Activated T-helper 2 cell treated with anti-CD3 and anti-CD28 coated beads, Interferon-gamma antibody, Interleukin-2, Interleukin-4, amounts not matched to agents 10 μg/mL and 5 μg/mL and 100 μg/mL, durations not matched to agents 14 hours and 24 hours and 36 hours (primary cell): Measurements from ENCODE around the gene CTCFL. TPM values are rescaled to one million over a fixed set of nuclear protein-coding genes. Genes with fewer than 3 reads are reported as not detected.
"Not testable (repeated sequence)": the region's sequence is repeated elsewhere in the genome, so short reads cannot be mapped to it uniquely, and the experiment has no call there.

Experiments
- DNase-seq: peaks from one replicate; pipeline ENCODE4 v3.0.0; 2021; ENCODE audit warnings: low spot score
- H3K27ac Mint-ChIP-seq: one replicate; pipeline ENCODE4 v1.8.0; 2021; ENCODE audit warnings: mixed read lengths
- H3K27me3 Mint-ChIP-seq: one replicate; pipeline ENCODE4 v1.8.0; 2021; ENCODE audit warnings: low read depth, mixed read lengths
- H3K36me3 Mint-ChIP-seq: one replicate; pipeline ENCODE4 v1.8.0; 2021; ENCODE audit warnings: low read depth, mixed read lengths
- H3K4me1 Mint-ChIP-seq: one replicate; pipeline ENCODE4 v1.8.0; 2021; ENCODE audit warnings: low read depth, mixed read lengths
- H3K4me3 Mint-ChIP-seq: one replicate; pipeline ENCODE4 v1.8.0; 2021; ENCODE audit warnings: low read depth, mild to moderate bottlenecking, moderate library complexity, mixed read lengths
- H3K9me3 Mint-ChIP-seq: one replicate; pipeline ENCODE4 v1.8.0; 2021; ENCODE audit warnings: mixed read lengths
- intact Hi-C: fragments of 100-400 bp; cut with micrococcal nuclease; formaldehyde crosslinking; loops from one replicate; pipeline ENCODE4 v1.15.1; 2023
- total RNA-seq: library from RNA; stranded (reverse); gene quantifications from 2 replicates; pipeline ENCODE4 v1.2.3, GENCODE V29; 2022

Gene CTCFL
- total RNA-seq, 1 donor from 2014 or later: not detected

- intact Hi-C loops: no loop called here
- no peaks in the 10 kb centered on the region for H3K9me3 Mint-ChIP-seq
- H3K4me1 Mint-ChIP-seq: peaks cover 9% of the 10 kb centered on the region
- H3K36me3 Mint-ChIP-seq: no peaks in the 10 kb centered on the region
- H3K4me3 Mint-ChIP-seq: no peak overlapping the region
- H3K27ac Mint-ChIP-seq: no peak overlapping the region
- DNase-seq: no peak
- peaks cover 3% of the 10 kb centered on the region for H3K27me3 Mint-ChIP-seq
Observed at GRCh38 chr20:57525328-57526086, 567 bp upstream of the CTCFL start.

DNA sequence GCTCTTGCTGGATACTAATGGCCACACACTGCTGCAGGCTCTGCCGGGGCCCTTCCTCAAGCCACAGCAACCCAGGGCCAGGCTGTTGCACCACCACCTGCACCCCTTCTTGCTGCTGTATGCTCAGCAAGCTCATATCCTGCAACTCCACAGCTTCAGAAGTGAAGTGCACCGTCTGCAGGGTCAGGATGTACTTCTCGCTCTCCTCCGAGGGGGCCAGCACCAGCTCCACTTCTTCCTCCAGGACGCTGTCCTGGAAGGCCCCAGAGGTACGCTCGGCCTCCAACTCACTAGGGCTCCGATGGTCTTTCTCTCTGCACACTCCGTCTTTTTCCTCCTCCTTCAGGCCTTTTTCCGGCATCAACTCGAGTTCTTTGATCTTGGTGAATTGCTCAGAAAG lies 1.2 kb downstream of the CTCFL start:
- H3K9me3 Mint-ChIP-seq: no peaks in the 10 kb centered on the region
- no peak for DNase-seq
- H3K27ac Mint-ChIP-seq: no peak overlapping the region
- H3K36me3 Mint-ChIP-seq: no peaks in the 10 kb centered on the region
- intact Hi-C loops: no loop called here
- H3K4me3 Mint-ChIP-seq: no peak overlapping the region
- H3K27me3 Mint-ChIP-seq: no peaks in the 10 kb centered on the region
- peaks cover 9% of the 10 kb centered on the region for H3K4me1 Mint-ChIP-seq

GRCh38 chr20:57522380-57523140 lies 2.4 kb downstream of the CTCFL start:
- no peak for DNase-seq
- Mint-ChIP-seq H3K27ac (no peak overlapping the region), H3K4me1 (peaks cover 9% of the 10 kb centered on the region), H3K9me3 (no peaks in the 10 kb centered on the region), H3K4me3 (no peak overlapping the region), H3K27me3 (no peaks in the 10 kb centered on the region), H3K36me3 (no peaks in the 10 kb centered on the region)
- intact Hi-C loops: no loop called here

- Mint-ChIP-seq H3K4me3 (no peak overlapping the region), H3K36me3 (no peaks in the 10 kb centered on the region), H3K4me1 (peaks cover 5% of the 10 kb centered on the region), H3K27ac (no peak overlapping the region), H3K9me3 (no peaks in the 10 kb centered on the region), H3K27me3 (peaks cover 3% of the 10 kb centered on the region)
- intact Hi-C loops: no loop called here
- no peak for DNase-seq
Observed at GRCh38 chr20:57517904-57518303, 7.0 kb downstream of the CTCFL start.

- Mint-ChIP-seq H3K27me3 (peaks cover 9% of the 10 kb centered on the region), H3K4me1 (no peaks in the 10 kb centered on the region), H3K27ac (no peak overlapping the region), H3K36me3 (no peaks in the 10 kb centered on the region), H3K9me3 (no peaks in the 10 kb centered on the region), H3K4me3 (no peak overlapping the region)
- no peak for DNase-seq
- intact Hi-C loops: loop anchor here (1.0 kb wide), 1 partner anchor 81 kb away; no protein-coding TSS in a partner anchor
Observed at GRCh38 chr20:57514273-57514751, 10.6 kb downstream of the CTCFL start.

DNA sequence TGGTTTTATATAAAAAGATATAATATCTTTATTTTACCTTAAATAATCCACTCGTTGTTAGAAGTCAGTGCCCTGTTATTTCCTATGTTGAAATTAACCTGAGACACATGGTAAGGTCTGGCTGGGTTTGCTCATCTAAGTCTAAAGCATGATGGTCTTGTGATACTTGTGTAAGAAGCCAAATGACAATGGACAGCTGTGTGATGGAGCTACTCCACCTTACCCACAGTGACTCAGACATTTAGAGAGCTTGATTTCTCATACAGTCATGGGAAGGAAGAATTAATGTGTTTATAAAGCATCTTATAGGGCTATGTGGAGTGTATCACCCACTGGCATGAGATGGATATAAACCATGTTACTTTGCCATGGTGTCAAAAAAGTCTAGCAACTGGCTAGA lies 11.7 kb downstream of the CTCFL start:
- no peak for DNase-seq
- intact Hi-C loops: no loop called here
- Mint-ChIP-seq H3K9me3 (no peaks in the 10 kb centered on the region), H3K4me1 (no peaks in the 10 kb centered on the region), H3K36me3 (no peaks in the 10 kb centered on the region), H3K27ac (no peak overlapping the region), H3K4me3 (no peak overlapping the region), H3K27me3 (peaks cover 9% of the 10 kb centered on the region)

DNA sequence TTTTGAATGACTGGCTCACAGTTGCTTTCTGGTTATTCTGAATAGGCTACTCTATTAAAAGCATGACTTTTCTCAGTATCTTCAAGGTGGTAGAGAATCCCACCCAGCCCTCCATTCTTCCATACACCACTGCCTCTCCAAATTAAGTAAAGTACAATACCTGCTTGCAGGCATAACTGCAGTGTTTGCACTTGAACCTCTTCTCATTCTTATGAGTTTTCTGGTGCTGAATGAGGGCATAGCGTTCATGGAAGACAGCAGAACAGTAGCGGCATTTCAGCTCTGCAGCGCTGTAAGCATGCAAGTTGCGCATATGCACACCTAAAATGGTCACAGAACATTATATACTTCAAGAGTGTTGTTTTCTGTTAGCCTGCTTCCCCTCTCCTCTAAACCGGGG lies 12.5 kb downstream of the CTCFL start:
- no peaks in the 10 kb centered on the region for H3K36me3 Mint-ChIP-seq
- no peak for DNase-seq
- no peak overlapping the region for H3K27ac Mint-ChIP-seq
- intact Hi-C loops: no loop called here
- H3K9me3 Mint-ChIP-seq: no peaks in the 10 kb centered on the region
- no peaks in the 10 kb centered on the region for H3K4me1 Mint-ChIP-seq
- H3K4me3 Mint-ChIP-seq: no peak overlapping the region
- H3K27me3 Mint-ChIP-seq: peaks cover 11% of the 10 kb centered on the region

DNA sequence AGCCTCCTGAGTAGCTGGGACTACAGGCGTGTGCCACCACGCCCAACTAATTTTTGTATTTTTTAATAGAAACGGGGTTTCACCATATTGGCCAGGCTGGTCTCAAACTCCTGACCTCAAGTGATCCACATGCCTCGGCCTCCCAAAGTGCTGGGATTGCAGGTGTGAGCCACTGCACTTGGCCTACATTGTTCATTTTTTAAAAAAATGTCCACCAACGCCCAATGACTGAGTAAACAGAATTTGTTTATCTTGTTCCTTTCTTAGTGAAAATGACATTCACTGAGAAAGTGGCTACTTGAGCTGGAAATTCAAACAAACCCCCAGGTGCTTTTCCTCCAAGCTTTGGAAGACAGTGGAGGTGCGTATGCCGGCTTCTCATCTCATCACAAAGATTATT lies 13.2 kb downstream of the CTCFL start:
- intact Hi-C loops, DNase-seq, H3K4me1 Mint-ChIP-seq, H3K27ac Mint-ChIP-seq, H3K9me3 Mint-ChIP-seq, H3K36me3 Mint-ChIP-seq, H3K4me3 Mint-ChIP-seq: not testable (repeated sequence)
- H3K27me3 Mint-ChIP-seq: peaks cover 11% of the 10 kb centered on the region

GRCh38 chr20:57509665-57510237 lies 15.2 kb downstream of the CTCFL start:
- no peak overlapping the region for H3K27ac Mint-ChIP-seq
- H3K4me1 Mint-ChIP-seq: no peaks in the 10 kb centered on the region
- intact Hi-C loops: no loop called here
- H3K9me3 Mint-ChIP-seq: no peaks in the 10 kb centered on the region
- no peaks in the 10 kb centered on the region for H3K36me3 Mint-ChIP-seq
- H3K27me3 Mint-ChIP-seq: peaks cover 23% of the 10 kb centered on the region
- DNase-seq: no peak
- H3K4me3 Mint-ChIP-seq: no peak overlapping the region

GRCh38 chr20:57508831-57509230 lies 16.1 kb downstream of the CTCFL start:
- Mint-ChIP-seq H3K27ac (no peak overlapping the region), H3K4me1 (no peaks in the 10 kb centered on the region), H3K9me3 (no peaks in the 10 kb centered on the region), H3K36me3 (no peaks in the 10 kb centered on the region), H3K4me3 (no peak overlapping the region), H3K27me3 (peaks cover 25% of the 10 kb centered on the region)
- intact Hi-C loops: no loop called here
- no peak for DNase-seq

DNA sequence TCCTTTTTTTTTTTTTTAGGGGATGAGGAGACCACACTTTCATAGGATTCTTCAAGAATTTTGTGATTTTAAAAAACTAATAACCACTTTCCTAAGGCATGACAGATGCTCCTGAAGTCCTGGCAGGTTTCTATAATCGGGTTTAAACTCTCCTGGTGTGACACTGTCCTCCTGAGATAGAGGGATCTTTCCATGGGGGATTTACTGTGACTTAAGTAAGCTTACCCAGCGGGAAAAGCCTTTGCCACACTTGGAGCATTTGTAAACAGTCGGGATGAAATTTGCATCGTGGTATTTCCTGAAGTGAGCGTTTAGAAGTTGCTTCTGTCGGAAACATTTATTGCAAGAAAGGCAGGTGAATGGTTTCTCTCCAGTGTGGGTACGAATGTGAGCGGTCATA lies 16.6 kb downstream of the CTCFL start:
- Mint-ChIP-seq H3K9me3 (no peaks in the 10 kb centered on the region), H3K4me1 (no peaks in the 10 kb centered on the region), H3K27me3 (peaks cover 30% of the 10 kb centered on the region), H3K36me3 (no peaks in the 10 kb centered on the region), H3K4me3 (no peak overlapping the region), H3K27ac (no peak overlapping the region)
- intact Hi-C loops: no loop called here
- DNase-seq: no peak

DNA sequence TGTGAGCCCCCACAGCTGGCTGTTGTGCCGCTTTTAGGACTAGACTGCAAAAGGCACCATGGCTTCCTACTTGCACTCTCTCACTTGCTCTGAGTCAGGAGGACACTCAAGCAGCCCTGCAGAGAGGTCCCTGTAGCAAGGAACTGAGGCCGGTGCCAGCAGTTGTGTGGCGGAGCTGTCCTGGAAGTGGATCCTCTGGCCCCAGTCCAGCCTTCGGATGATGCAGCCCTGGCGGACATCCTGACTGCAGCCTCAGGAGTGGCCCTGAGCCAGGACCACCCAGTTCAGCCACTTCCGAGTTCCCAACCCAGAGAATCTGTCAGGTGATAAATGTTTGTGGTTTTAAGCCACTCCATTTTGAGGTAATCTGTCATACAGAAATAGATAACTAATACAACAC lies 17.5 kb downstream of the CTCFL start:
- Mint-ChIP-seq H3K4me3 (no peak overlapping the region), H3K27me3 (peaks cover 39% of the 10 kb centered on the region), H3K9me3 (no peaks in the 10 kb centered on the region), H3K36me3 (no peaks in the 10 kb centered on the region), H3K27ac (no peak overlapping the region), H3K4me1 (no peaks in the 10 kb centered on the region)
- intact Hi-C loops: no loop called here
- no peak for DNase-seq

DNA sequence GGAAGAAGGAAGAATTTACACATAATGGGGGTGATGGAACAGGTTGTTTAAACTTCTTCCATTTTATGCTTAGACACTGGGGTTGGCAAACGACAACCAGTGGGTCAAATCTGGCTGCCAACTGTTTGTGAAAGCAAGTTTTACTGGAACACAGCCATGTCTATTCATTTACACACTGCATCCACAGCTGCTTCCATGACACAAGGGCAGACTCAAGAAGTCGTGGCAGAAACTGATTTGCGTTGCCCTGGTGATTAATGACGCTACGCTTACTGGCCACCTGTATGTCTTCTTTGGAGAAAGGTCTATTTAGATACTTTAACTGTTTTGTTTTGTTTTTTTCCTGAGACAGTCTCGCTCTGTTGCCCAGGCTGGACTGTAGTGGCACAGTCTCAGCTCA lies 19.0 kb downstream of the CTCFL start:
- Mint-ChIP-seq H3K4me3 (no peak overlapping the region), H3K9me3 (no peaks in the 10 kb centered on the region), H3K4me1 (no peaks in the 10 kb centered on the region), H3K27ac (no peak overlapping the region), H3K27me3 (peaks cover 47% of the 10 kb centered on the region), H3K36me3 (no peaks in the 10 kb centered on the region)
- DNase-seq: no peak
- intact Hi-C loops: no loop called here
